Panc1 (cell line): ENCODE results near the gene TXNDC16. TPM values are rescaled to one million over a fixed set of nuclear protein-coding genes. Genes with fewer than 3 reads are reported as not detected.

Experiments
- ATAC-seq: fragments of 200-7000 bp; cut with Tn5 transposase; 2 replicates; pipeline ENCODE4 v1.9.1; 2020; ENCODE audit warnings: mild to moderate bottlenecking, moderate library complexity
- BruUV-seq: library from RNA; stranded (reverse); fragments of 400-500 nt; replicated peaks from 2 replicates; lab custom pipeline; 2021; lab: Mats Ljungman, UMichigan
- CTCF ChIA-PET: fragments of 300-600 bp; sonication (Branson Sonifier 250); formaldehyde crosslinking; loops from one replicate; lab custom pipeline; 2022; ENCODE audit warnings: antibody characterized with exemption; lab: Charles Lee
- POLR2A ChIA-PET: fragments of 300-600 bp; sonication (Branson Sonifier 250); formaldehyde crosslinking; loops from one replicate; lab custom pipeline; 2022; ENCODE audit warnings: antibody characterized with exemption; lab: Charles Lee
- DNase-seq: peaks from one replicate; pipeline ENCODE4 v3.0.0-alpha.2; 2010; ENCODE audit warnings: low read depth, low spot score
- H3K27ac ChIP-seq: 2 replicates; pipeline ENCODE4 v1.5.1; 2011; ENCODE audit warnings: mild to moderate bottlenecking, low read length, inconsistent platforms
- H3K27me3 ChIP-seq: fragments of 200-500 bp; sonication (Bioruptor generic); 2 replicates; pipeline ENCODE4 v1.6.0; 2014; ENCODE audit warnings: low read length, inconsistent platforms; ENCODE audit not compliant: control insufficient read depth, insufficient read depth
- H3K36me3 ChIP-seq: fragments of 200-500 bp; sonication (Bioruptor generic); 2 replicates; pipeline ENCODE4 v1.5.1; 2014; ENCODE audit warnings: inconsistent platforms, mild to moderate bottlenecking, low read length, moderate library complexity; ENCODE audit not compliant: control insufficient read depth, insufficient read depth
- H3K4me1 ChIP-seq: 2 replicates; pipeline ENCODE4 v1.5.1; 2011; ENCODE audit warnings: inconsistent platforms, mild to moderate bottlenecking, low read length, moderate library complexity; ENCODE audit not compliant: control insufficient read depth, insufficient read depth
- H3K4me3 ChIP-seq, 2 experiments: 2 replicates each; pipeline ENCODE4 v1.5.1; 2011 to 2012; ENCODE audit warnings: low read depth in 2 of 2, low read length in 2 of 2, mild to moderate bottlenecking in 2 of 2, inconsistent platforms in 1 of 2, moderate library complexity in 1 of 2
- H3K9me3 ChIP-seq: fragments of 200-500 bp; sonication (Bioruptor generic); 2 replicates; pipeline ENCODE4 v1.5.1; 2014; ENCODE audit warnings: low read depth, mild to moderate bottlenecking, inconsistent platforms, low read length, moderate library complexity; ENCODE audit not compliant: control insufficient read depth, insufficient read depth
- POLR2AphosphoS5 ChIP-seq: IDR thresholded peaks from 2 replicates; pipeline ENCODE4 v1.6.1; 2012; ENCODE audit warnings: mild to moderate bottlenecking, low read depth, low read length, moderate library complexity
- SIN3A ChIP-seq: IDR thresholded peaks from 2 replicates; pipeline ENCODE4 v1.6.1; 2012; ENCODE audit warnings: low read depth, mild to moderate bottlenecking, low read length, moderate library complexity, borderline replicate concordance; ENCODE audit not compliant: insufficient read depth
- TCF7L2 ChIP-seq: IDR thresholded peaks from 2 replicates; pipeline ENCODE4 v1.6.1; 2011; ENCODE audit warnings: mild to moderate bottlenecking, low read depth, low read length, inconsistent platforms
- in situ Hi-C: cut with HindIII; loops from 2 replicates; pipeline ENCODE4 v1.10.0; 2016; ENCODE audit warnings: low sequenced_read_pairs, low pct_unique_long_range_greater_than_20kb
- intact Hi-C: fragments of 100-400 bp; cut with micrococcal nuclease; formaldehyde crosslinking; loops from one replicate; pipeline ENCODE4 v1.10.0; 2022; ENCODE audit not compliant: unreplicated experiment
- total RNA-seq: library from RNA; stranded (reverse); gene quantifications from one replicate; pipeline ENCODE4 v1.2.1, GENCODE V29; 2021; ENCODE audit not compliant: unreplicated experiment
- TF ChIP-seq, protein P1 (sequence below): fragments of 450-650 bp; IDR thresholded peaks from 2 replicates; pipeline ENCODE4 v1.5.1; 2017; ENCODE audit warnings: mild to moderate bottlenecking
- TF ChIP-seq, protein P2 (sequence below), 2 experiments: IDR thresholded peaks; 2 replicates each; pipeline ENCODE4 v1.6.1; 2011 to 2012; ENCODE audit warnings: low read depth in 2 of 2, control low read depth in 1 of 2, low read length in 1 of 2, mild to moderate bottlenecking in 1 of 2, moderate library complexity in 1 of 2; ENCODE audit not compliant: insufficient read depth in 1 of 2

The TXNDC16 gene
- total RNA-seq, 1 experiment from 2014 or later, result 4.9 TPM

DNA sequence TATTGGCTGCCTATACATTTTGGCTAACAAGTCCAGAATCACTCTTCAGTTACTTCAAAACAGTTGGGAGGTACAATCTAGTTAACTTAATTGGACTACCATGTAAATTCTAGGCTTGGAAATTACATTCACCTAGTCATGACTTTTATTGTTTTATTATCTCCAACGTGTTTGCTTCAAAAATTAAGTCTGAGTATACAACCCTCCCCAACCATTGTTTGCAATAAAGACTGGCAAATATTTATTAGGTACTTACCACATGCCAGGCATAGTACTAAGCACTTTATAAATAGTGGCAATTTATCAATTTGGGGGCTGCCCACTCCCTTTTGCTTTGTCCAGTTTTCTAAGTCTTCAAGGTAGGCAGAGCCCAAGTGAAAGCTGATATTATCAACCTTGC, 30.3 kb downstream of the TXNDC16 start:
- BruUV-seq, result no TSS peak
- no peaks in the 10 kb centered on the region for H3K27me3 ChIP-seq
- ATAC-seq (no peak), DNase-seq (no peak)
- no peaks in the 10 kb centered on the region for H3K36me3 ChIP-seq
- H3K27ac ChIP-seq, result no peak overlapping the region
- no peaks in the 10 kb centered on the region for H3K4me1 ChIP-seq
- no peaks in the 10 kb centered on the region for H3K9me3 ChIP-seq
- intact Hi-C loops (no loop called here), in situ Hi-C loops (no loop called here)
- ChIA-PET CTCF (no interaction called here), POLR2A (no interaction called here)
- TF ChIP-seq SIN3A, result no peak
- no peak for TF ChIP-seq TCF7L2
- no peak for TF ChIP-seq POLR2AphosphoS5
- TF ChIP-seq, protein P1, sequence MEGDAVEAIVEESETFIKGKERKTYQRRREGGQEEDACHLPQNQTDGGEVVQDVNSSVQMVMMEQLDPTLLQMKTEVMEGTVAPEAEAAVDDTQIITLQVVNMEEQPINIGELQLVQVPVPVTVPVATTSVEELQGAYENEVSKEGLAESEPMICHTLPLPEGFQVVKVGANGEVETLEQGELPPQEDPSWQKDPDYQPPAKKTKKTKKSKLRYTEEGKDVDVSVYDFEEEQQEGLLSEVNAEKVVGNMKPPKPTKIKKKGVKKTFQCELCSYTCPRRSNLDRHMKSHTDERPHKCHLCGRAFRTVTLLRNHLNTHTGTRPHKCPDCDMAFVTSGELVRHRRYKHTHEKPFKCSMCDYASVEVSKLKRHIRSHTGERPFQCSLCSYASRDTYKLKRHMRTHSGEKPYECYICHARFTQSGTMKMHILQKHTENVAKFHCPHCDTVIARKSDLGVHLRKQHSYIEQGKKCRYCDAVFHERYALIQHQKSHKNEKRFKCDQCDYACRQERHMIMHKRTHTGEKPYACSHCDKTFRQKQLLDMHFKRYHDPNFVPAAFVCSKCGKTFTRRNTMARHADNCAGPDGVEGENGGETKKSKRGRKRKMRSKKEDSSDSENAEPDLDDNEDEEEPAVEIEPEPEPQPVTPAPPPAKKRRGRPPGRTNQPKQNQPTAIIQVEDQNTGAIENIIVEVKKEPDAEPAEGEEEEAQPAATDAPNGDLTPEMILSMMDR, result no peak
- TF ChIP-seq, protein P2, sequence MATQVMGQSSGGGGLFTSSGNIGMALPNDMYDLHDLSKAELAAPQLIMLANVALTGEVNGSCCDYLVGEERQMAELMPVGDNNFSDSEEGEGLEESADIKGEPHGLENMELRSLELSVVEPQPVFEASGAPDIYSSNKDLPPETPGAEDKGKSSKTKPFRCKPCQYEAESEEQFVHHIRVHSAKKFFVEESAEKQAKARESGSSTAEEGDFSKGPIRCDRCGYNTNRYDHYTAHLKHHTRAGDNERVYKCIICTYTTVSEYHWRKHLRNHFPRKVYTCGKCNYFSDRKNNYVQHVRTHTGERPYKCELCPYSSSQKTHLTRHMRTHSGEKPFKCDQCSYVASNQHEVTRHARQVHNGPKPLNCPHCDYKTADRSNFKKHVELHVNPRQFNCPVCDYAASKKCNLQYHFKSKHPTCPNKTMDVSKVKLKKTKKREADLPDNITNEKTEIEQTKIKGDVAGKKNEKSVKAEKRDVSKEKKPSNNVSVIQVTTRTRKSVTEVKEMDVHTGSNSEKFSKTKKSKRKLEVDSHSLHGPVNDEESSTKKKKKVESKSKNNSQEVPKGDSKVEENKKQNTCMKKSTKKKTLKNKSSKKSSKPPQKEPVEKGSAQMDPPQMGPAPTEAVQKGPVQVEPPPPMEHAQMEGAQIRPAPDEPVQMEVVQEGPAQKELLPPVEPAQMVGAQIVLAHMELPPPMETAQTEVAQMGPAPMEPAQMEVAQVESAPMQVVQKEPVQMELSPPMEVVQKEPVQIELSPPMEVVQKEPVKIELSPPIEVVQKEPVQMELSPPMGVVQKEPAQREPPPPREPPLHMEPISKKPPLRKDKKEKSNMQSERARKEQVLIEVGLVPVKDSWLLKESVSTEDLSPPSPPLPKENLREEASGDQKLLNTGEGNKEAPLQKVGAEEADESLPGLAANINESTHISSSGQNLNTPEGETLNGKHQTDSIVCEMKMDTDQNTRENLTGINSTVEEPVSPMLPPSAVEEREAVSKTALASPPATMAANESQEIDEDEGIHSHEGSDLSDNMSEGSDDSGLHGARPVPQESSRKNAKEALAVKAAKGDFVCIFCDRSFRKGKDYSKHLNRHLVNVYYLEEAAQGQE (IDR thresholded peaks at IDR 0.05; ENCODE audit: insufficient read depth in 1 of 2, low read depth in 2 of 2, low read length in 1 of 2), result no peak
- no peak overlapping the region for H3K4me3 ChIP-seq

DNA sequence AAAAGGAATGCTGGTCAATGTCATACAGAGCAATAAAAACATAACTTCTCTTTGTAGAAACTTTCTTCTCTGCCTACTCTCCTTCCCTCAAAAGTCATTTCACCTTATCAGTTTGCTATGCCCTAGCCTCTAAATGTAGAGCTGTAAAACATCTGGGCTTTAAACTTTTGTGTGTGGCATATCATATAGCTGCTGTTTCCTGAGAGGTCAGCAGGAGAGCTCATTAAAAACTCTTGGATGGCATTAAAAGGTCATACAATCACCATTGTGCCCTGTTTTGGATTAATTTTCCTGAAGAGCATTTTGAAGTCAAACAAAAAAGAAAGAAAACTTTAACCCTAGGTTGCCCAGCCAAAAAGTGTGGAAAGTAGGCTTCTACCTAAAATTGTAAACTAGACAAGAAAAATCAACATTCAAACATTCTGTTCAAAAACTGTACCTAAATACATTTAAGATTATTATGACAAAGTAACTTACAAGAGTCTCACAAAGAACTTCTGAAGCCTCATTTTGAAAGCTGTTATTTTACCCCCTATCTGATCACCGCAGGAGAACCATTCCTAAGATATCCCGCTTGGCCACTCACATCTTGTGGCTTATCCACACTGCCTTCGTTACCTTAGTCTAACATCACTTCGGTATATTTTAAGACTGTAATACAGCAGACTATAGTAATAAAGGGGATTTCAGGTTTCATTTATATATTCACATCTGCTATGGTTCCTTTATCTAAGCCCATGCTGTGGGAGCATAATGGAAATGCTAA, 38.1 kb downstream of the TXNDC16 start:
- intact Hi-C loops, result no loop called here
- in situ Hi-C loops, result no loop called here
- no TSS peak for BruUV-seq
- ChIA-PET CTCF (no interaction called here), POLR2A (interaction anchor here (0.5 kb wide), 1 partner anchor 42 kb away, joined by 4 read pairs; no protein-coding TSS in a partner anchor)
- Histone ChIP-seq H3K4me1 (no peaks in the 10 kb centered on the region), H3K36me3 (no peaks in the 10 kb centered on the region; the same call in 1 of the 2 replicates), H3K27me3 (no peaks in the 10 kb centered on the region), H3K27ac (no peak overlapping the region), H3K4me3 (no peak overlapping the region), H3K9me3 (no peaks in the 10 kb centered on the region)
- DNase-seq (no peak), ATAC-seq (no peak)
- TF ChIP-seq POLR2AphosphoS5 (no peak), SIN3A (no peak), TCF7L2 (no peak)
- TF ChIP-seq, protein P2 (IDR thresholded peaks at IDR 0.05; ENCODE audit: insufficient read depth in 1 of 2, low read depth in 2 of 2, low read length in 1 of 2), result no peak
- TF ChIP-seq, protein P1, result no peak
